Spleen (tissue), 11 donors: ENCODE results near the gene N4BP2L2. TPM values are rescaled to one million over a fixed set of nuclear protein-coding genes. Genes with fewer than 3 reads are reported as not detected.

Experiments used
- DNase-seq: peaks from one replicate; pipeline ENCODE4 v3.0.0-alpha.2; 2020
- H3K27ac ChIP-seq, 8 donors: fragments of 200-600 bp; sonication (generic) in 7 of 8; 1 replicate in 4 of 8; 2 replicates in 4 of 8; pipeline versions ENCODE4 v1.5.0 to v1.8.0; 2016 to 2021; ENCODE audit warnings: inconsistent platforms in 4 of 8, mild to moderate bottlenecking in 4 of 8, moderate library complexity in 1 of 8
- H3K27me3 ChIP-seq, 7 donors: fragments of 200-600 bp; sonication (generic) in 6 of 7; replicated peaks in 1 of 7; 1 replicate in 4 of 7; 2 replicates in 3 of 7; pipeline versions ENCODE4 v1.5.0 to v1.8.0; 2016 to 2021; ENCODE audit warnings: inconsistent platforms in 3 of 7, mild to moderate bottlenecking in 1 of 7
- H3K36me3 ChIP-seq, 6 donors: fragments of 200-600 bp; sonication (generic) in 5 of 6; 1 replicate in 4 of 6; 2 replicates in 2 of 6; pipeline versions ENCODE4 v1.5.0 to v1.8.0; 2016 to 2021; ENCODE audit warnings: inconsistent platforms in 2 of 6
- H3K4me1 ChIP-seq, 6 donors: fragments of 200-600 bp; sonication (generic) in 5 of 6; 1 replicate in 3 of 6; 2 replicates in 3 of 6; pipeline versions ENCODE4 v1.5.0 to v1.8.0; 2016 to 2021; ENCODE audit warnings: inconsistent platforms in 3 of 6
- H3K4me3 ChIP-seq, 8 donors: fragments of 200-600 bp; sonication (generic) in 7 of 8; 1 replicate in 4 of 8; 2 replicates in 4 of 8; pipeline versions ENCODE4 v1.5.0 to v1.8.0; 2016 to 2021; ENCODE audit warnings: inconsistent platforms in 4 of 8, mild to moderate bottlenecking in 4 of 8, moderate library complexity in 2 of 8
- H3K9me3 ChIP-seq, 8 donors: fragments of 200-600 bp; sonication (generic) in 7 of 8; 1 replicate in 4 of 8; 2 replicates in 4 of 8; pipeline versions ENCODE4 v1.5.0 to v1.8.0; 2016 to 2021; ENCODE audit warnings: inconsistent platforms in 4 of 8
- POLR2A ChIP-seq, 3 donors: fragments of 450-650 bp; IDR thresholded peaks; one replicate each; pipeline ENCODE4 v1.5.1; 2017; ENCODE audit warnings: antibody characterized with exemption in 3 of 3, mild to moderate bottlenecking in 1 of 3
- POLR2AphosphoS5 ChIP-seq, 3 donors: sonication (generic); formaldehyde crosslinking; IDR thresholded peaks; one replicate each; pipeline ENCODE4 v1.5.1; 2017; ENCODE audit warnings: antibody characterized with exemption in 3 of 3
- WGBS, 5 donors: extraction: QIAGEN DNeasy Blood & Tissue Kit in 3 of 5; methylation state at CpG; one replicate each; pipeline versions ENCODE4 v1.1.5 to v1.1.7; 2013 to 2018; 5-methylcytosine and 5-hydroxymethylcytosine counted together
- intact Hi-C: fragments of 100-400 bp; cut with DNase I; formaldehyde crosslinking; loops from one replicate; pipeline ENCODE4 v1.15.0; 2023; ENCODE audit warnings: low total_unique reads
- polyA plus RNA-seq, 3 donors: library from polyadenylated mRNA; stranded (reverse); fragments of 200-250 nt; gene quantifications; one replicate each; pipeline ENCODE4 v1.2.1, GENCODE V29; 2013
- total RNA-seq, 7 donors: library from RNA; depleted of rRNA in 3 of 7; stranded (reverse); fragments of >200 nt in 3 of 7; fragmentation: NEBNext Ultra II Directional in 4 of 7; extraction: Animal tissue kit (Norgen Biotek cat#: 25700) in 4 of 7; gene quantifications; one replicate each; pipeline versions ENCODE4 v1.1.0 to v1.2.1, GENCODE V29; 2016 to 2021
- TF ChIP-seq, protein P1 (sequence below), 11 experiments: fragments of 200-600 bp in 7 of 11; fragments of 450-650 bp in 4 of 11; sonication (generic) in 4 of 11; IDR thresholded peaks in 8 of 11; conservative IDR thresholded peaks in 3 of 11; 1 replicate in 7 of 11; 2 replicates in 4 of 11; pipeline versions ENCODE4 v1.4.0 to v1.8.0; 2016 to 2021; ENCODE audit warnings: antibody characterized with exemption in 11 of 11, inconsistent platforms in 4 of 11, mild to moderate bottlenecking in 1 of 11
- donor health status: healthy with polysubstance abuse.
- donor health status: DM: no; HTN: no; CAD: no; lungs with moderate emphysema.
- donor health status: DM: no; HTN: no; CAD: no.
- donor health status: Bipolar disorder and iron deficiency.
- donor health status: healthy.
- donor health status: DM: no; HTN: no; CAD: no.
- donor health status: DM: yes; HTN: yes; CAD: no.

N4BP2L2 gene
- total and polyA plus RNA-seq, 10 donors = 49.3 to 506 (median 185) TPM

DNA sequence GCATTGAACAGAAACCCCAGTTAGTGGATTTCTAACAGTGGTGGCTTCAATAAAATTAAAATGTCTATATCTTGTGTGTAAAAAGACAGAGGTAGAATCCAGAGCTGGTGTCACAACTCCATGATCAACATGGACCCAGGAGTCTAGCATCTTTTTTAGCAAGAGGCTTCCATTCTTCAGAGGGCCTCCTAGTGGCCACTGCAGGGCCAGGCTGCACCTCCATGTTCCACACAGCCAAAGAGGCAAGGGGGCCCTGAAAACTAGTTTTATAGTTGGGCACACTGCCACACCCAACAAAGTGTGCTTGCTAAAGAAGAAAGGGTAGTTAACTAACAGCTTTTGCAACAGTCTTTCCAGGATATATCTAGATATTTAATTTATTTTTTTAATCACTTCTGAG, 123.6 kb downstream of the N4BP2L2 start:
- DNase-seq = no peak
- Histone ChIP-seq H3K4me3 (no peak overlapping the region), H3K4me1 (peaks cover 0 to 12% (median 0%) of the 10 kb centered on the region in 6 donors), H3K36me3 (peaks cover 0 to 21% (median 6%) of the 10 kb centered on the region in 6 donors), H3K27ac (no peak overlapping the region), H3K9me3 (peaks cover 0 to 14% (median 9%) of the 10 kb centered on the region in 8 donors), H3K27me3 (no peaks in the 10 kb centered on the region)
- TF ChIP-seq POLR2AphosphoS5 (IDR thresholded peaks at IDR 0.05) (no peak), POLR2A (IDR thresholded peaks at IDR 0.05) (no peak)
- TF ChIP-seq, protein P1, sequence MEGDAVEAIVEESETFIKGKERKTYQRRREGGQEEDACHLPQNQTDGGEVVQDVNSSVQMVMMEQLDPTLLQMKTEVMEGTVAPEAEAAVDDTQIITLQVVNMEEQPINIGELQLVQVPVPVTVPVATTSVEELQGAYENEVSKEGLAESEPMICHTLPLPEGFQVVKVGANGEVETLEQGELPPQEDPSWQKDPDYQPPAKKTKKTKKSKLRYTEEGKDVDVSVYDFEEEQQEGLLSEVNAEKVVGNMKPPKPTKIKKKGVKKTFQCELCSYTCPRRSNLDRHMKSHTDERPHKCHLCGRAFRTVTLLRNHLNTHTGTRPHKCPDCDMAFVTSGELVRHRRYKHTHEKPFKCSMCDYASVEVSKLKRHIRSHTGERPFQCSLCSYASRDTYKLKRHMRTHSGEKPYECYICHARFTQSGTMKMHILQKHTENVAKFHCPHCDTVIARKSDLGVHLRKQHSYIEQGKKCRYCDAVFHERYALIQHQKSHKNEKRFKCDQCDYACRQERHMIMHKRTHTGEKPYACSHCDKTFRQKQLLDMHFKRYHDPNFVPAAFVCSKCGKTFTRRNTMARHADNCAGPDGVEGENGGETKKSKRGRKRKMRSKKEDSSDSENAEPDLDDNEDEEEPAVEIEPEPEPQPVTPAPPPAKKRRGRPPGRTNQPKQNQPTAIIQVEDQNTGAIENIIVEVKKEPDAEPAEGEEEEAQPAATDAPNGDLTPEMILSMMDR (IDR thresholded peaks at IDR 0.05 in 8 of 11, conservative IDR thresholded peaks at IDR 0.05 in 3 of 11) = peak in 6 of 11 experiments; percentile 17 to 49 (median 38)
- intact Hi-C loops = no loop called here

DNA sequence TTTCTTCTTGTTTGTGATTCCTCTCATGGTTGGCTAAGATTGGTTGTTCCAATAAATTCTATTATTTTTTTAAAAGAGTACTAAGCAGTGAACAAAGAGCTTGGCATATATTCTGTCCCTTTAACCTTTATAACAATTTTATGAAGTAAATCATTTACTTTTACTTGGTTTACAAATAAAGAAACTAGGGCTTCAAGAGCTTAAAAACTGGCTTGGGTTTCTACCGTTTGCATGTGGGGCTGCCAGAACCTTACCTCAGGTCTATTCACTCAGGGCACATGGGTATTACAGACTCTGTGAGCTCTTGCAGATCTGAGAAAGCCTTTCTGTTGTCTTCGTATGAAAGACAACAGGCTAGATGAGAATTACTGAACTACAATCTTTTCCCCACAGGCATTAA, 124.0 kb downstream of the N4BP2L2 start:
- no peak overlapping the region for H3K4me3 ChIP-seq
- intact Hi-C loops = no loop called here
- DNase-seq = no peak
- no peak overlapping the region for H3K27ac ChIP-seq
- no peaks in the 10 kb centered on the region for H3K27me3 ChIP-seq
- peaks cover 0 to 10% (median 4%) of the 10 kb centered on the region in 8 donors for H3K9me3 ChIP-seq
- 88 to 95% (median 92%) methylated on average over 2 of the region's 2 CpGs for WGBS, 5 donors
- TF ChIP-seq POLR2A (IDR thresholded peaks at IDR 0.05) = no peak
- TF ChIP-seq, protein P1 (IDR thresholded peaks at IDR 0.05 in 8 of 11, conservative IDR thresholded peaks at IDR 0.05 in 3 of 11) = no peak
- H3K36me3 ChIP-seq = peaks cover 0 to 19% (median 4%) of the 10 kb centered on the region in 6 donors
- H3K4me1 ChIP-seq = peaks cover 0 to 16% (median 1%) of the 10 kb centered on the region in 6 donors

DNA sequence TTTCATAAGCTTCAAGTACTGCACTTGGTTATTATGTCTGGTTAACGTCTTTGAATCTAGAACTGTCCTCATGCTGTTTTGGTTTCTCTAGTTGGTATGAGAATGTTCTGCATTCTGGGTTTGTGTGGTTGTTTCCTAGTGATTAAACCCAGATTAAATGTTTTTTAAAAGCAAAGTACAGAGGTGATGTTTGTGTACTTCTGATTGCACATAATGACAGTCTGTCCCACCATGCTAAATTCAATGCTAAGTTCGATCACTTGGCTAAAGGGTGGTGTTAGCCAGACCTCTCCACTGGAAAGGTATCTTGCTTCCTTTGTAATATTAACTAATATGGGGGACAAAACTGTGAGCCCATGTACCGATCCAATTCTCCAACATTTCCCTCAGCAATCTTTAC, 125.3 kb downstream of the N4BP2L2 start:
- Histone ChIP-seq H3K4me1 (peaks cover 0 to 28% (median 7%) of the 10 kb centered on the region in 6 donors), H3K9me3 (no peaks in the 10 kb centered on the region), H3K4me3 (no peak overlapping the region), H3K27ac (no peak overlapping the region), H3K27me3 (no peaks in the 10 kb centered on the region), H3K36me3 (peaks cover 0 to 14% (median 2%) of the 10 kb centered on the region in 6 donors)
- intact Hi-C loops = no loop called here
- TF ChIP-seq, protein P1 (IDR thresholded peaks at IDR 0.05 in 8 of 11, conservative IDR thresholded peaks at IDR 0.05 in 3 of 11) = no peak
- TF ChIP-seq POLR2AphosphoS5 (IDR thresholded peaks at IDR 0.05) (no peak), POLR2A (IDR thresholded peaks at IDR 0.05) (no peak)
- 91 to 98% (median 97%) methylated on average over 3 of the region's 3 CpGs for WGBS, 5 donors
- DNase-seq = no peak

DNA sequence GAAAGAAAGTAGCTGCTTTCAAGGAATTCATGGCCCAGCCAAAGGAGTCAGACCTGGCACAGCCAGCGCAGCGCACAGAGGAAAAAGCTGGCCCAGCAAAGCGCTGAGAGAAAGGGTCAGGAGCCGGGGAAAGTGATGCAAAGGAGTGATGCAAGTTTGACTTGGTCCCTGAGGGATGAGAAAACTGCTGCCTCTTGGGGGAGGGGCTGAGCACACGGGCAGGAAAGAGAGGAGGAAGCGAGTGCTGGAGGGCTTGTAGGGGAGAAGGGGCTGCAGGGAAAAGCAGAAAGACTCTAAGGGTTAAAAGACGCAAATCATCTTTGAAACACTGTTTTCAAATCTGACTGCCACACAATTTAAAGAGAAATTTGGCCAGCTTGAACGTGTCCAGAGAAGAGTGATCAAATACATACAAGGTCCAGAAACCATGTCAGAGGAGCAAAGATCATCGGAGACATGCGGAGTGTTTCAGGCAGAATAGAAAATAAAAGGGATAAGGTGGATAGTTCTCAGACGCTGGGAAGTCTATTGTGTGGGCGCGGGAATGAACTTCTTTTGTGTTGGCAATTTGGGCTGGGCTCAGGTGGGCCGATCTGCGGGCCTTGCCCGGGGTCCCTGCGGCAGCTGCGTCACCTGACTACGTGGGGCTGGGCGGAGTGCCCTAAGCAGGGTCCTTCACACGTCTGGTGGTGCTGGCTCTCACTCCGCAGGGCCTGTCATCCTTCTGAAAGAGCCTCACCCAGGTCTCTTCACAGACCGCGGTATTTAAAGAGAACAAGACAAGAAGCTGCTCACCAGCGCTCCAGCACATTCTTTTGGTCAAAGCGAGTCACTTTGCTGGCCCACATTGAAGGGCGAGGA, 128.8 kb downstream of the N4BP2L2 start:
- Histone ChIP-seq H3K36me3 (peaks cover 0 to 42% (median 22%) of the 10 kb centered on the region in 6 donors), H3K27me3 (no peaks in the 10 kb centered on the region), H3K4me1 (peaks cover 0 to 28% (median 7%) of the 10 kb centered on the region in 6 donors), H3K9me3 (no peaks in the 10 kb centered on the region), H3K27ac (peak overlapping the region in 1 of 8 donors; percentile 12), H3K4me3 (peak overlapping the region in 3 of 8 donors; percentile 12 to 20 (median 12))
- TF ChIP-seq POLR2AphosphoS5 (IDR thresholded peaks at IDR 0.05) (peak in 2 of 3 donors; percentile 16 to 45), POLR2A (IDR thresholded peaks at IDR 0.05) (no peak)
- DNase-seq = no peak
- intact Hi-C loops = no loop called here
- 52 to 71% (median 67%) methylated on average over 27 of the region's 27 CpGs for WGBS, 5 donors
